AG09319 (cell line): Measurements from ENCODE around the gene CACNA1C.

Source experiments
- DNase-seq: peaks from one replicate; pipeline ENCODE4 v3.0.0-alpha.2; 2010; ENCODE audit warnings: low read depth; ENCODE audit errors: extremely low read depth
- TF ChIP-seq, protein P1 (sequence below): IDR thresholded peaks from 2 replicates; pipeline ENCODE4 v1.5.1; 2011; ENCODE audit warnings: low read depth, mild to moderate bottlenecking, inconsistent platforms, low read length, moderate library complexity

The CACNA1C gene

DNA sequence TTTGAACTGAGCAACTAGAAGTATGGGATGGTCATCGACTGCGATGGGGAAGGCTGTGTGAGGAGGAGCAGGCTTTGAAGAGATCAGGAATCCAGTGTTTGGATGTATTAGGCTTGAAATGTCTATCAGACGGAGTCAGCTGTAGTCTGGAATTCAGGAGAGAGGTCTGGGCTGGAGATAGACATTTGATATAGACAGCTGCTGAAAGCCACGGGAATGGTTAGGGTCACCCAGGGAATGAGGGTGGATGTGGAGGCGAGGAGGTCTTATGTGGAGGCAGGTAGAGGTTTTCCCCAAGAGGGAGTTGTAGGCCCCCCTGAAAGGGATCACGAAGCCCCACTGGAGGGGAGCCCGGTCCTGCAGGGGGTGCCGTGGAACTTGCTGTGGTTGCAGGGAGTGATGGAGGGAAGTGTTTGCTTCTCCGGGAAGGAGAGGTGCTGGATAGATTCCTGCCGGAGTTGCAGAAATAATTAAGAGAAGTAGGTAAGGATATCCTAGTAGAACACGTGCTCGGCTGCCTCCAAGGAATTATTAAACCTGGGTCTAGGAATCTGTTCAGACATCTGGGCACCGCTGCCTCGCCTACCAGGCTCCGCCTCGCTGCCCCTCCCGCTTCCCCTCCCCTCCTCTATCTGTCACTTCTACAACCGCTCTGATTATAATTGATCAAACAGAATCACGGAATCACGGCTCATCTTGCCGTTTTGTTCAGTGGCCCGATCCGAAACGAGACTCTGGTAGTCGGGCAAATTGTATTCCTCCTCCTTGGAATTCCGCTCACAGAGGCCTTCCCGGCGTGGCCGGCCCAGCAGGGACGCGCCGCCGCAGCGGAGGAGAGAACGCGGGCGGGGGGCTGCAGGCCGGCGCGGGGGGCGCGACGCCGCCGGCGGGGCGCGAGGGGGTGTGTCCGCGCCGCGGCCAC is 826 bp upstream of the CACNA1C start:
- DNase-seq: no peak
- TF ChIP-seq, protein P1, sequence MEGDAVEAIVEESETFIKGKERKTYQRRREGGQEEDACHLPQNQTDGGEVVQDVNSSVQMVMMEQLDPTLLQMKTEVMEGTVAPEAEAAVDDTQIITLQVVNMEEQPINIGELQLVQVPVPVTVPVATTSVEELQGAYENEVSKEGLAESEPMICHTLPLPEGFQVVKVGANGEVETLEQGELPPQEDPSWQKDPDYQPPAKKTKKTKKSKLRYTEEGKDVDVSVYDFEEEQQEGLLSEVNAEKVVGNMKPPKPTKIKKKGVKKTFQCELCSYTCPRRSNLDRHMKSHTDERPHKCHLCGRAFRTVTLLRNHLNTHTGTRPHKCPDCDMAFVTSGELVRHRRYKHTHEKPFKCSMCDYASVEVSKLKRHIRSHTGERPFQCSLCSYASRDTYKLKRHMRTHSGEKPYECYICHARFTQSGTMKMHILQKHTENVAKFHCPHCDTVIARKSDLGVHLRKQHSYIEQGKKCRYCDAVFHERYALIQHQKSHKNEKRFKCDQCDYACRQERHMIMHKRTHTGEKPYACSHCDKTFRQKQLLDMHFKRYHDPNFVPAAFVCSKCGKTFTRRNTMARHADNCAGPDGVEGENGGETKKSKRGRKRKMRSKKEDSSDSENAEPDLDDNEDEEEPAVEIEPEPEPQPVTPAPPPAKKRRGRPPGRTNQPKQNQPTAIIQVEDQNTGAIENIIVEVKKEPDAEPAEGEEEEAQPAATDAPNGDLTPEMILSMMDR: peak; percentile 35

- no peak for DNase-seq
Observed at GRCh38 chr12:2053691-2054090, 904 bp downstream of the CACNA1C start.

GRCh38 chr12:2054091-2055018 is 1.6 kb downstream of the CACNA1C start:
- TF ChIP-seq, protein P1: no peak; the same call in 1 of the 2 replicates
- no peak for DNase-seq

More at GRCh38 chr12:2053691-2054090, 904 bp downstream of the CACNA1C start:
- TF ChIP-seq, protein P1: no peak

- no peak for DNase-seq
- TF ChIP-seq, protein P1: peak; percentile 86
Observed at GRCh38 chr12:2057041-2057794, 4.4 kb downstream of the CACNA1C start.

DNA sequence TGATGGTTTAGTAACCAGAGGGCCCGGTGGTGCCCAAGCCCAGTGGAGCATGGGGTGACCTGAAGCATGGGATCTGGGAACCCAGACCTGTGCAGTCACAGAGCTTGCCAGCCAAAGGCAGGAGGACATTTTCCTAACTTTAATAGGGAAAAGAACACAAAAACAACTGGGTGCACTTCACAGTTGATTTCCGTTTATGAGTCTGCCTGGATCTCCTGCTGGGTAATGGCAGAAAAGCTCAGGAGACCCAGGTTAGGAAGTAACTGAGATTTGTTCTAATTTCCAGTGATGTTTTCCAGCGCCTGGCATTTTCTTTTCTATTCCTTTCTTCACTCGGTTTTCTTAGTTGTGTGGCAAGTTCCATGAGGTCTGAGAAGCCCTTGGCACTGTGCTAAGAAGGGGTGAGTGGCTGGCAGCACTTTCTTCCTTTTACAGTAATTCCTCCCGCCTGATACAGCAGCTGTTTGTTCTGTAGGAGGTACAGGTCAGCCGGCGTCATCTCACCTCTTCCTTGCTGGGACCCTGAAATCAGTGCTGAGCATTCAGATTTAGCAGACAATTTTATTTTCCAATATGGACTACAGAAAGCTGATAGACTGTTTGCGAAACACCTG is 5.1 kb downstream of the CACNA1C start:
- DNase-seq: no peak
- TF ChIP-seq, protein P1: no peak

DNA sequence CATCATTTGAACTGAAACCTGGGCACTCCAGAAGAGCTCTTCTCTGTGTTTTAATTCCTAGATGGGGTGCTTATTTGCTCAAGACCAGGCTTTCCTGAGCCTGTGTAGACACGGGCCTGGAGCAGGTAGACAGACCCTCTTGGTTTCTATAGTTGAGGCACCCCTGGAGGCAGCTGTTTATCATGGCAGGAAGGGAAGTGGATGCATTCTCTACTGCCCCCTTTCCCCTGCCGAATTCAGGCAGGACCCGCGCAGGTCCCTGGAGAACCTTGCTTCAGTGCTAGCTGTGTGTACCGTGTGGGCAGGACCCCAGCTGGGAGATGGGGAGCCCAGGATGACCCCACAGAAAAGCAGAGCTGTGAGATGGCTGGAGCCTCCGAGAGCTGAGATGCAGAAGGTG is 6.0 kb downstream of the CACNA1C start:
- TF ChIP-seq, protein P1: no peak
- no peak for DNase-seq
